Right ventricle myocardium inferior (tissue), 1 donor: Measurements from ENCODE around the gene TRPV4. TPM values are rescaled to one million over a fixed set of nuclear protein-coding genes. Genes with fewer than 3 reads are reported as not detected.

Experiments
- ATAC-seq: fragments of 200-7000 bp; cut with Tn5 transposase; one replicate; pipeline ENCODE4 v1.9.1; 2020; ENCODE audit warnings: mild to moderate bottlenecking, moderate library complexity
- DNase-seq: peaks from one replicate; pipeline ENCODE4 v3.0.0; 2021; ENCODE audit errors: missing footprints
- intact Hi-C: fragments of 100-400 bp; cut with DNase I; formaldehyde crosslinking; loops from one replicate; pipeline ENCODE4 v1.11.0; 2022
- microRNA-seq: library from miRNA; unstranded; fragments of <30 nt; microRNA quantifications from one replicate; pipeline ENCODE4 v1.2.0, GENCODE V29; 2020
- total RNA-seq: library from RNA; stranded (reverse); fragmentation: NEBNext Ultra II Directional; extraction: Animal tissue kit (Norgen Biotek cat#: 25700); gene quantifications from one replicate; pipeline ENCODE4 v1.2.1, GENCODE V29; 2021
- donor health status: DM: no; HTN: yes; CAD: no; lungs with severe emphysema.

The TRPV4 gene
- total RNA-seq, 1 donor from 2014 or later = 0.32 TPM

GRCh38 chr12:109739747-109740693 lies 93.2 kb downstream of the TRPV4 start:
- DNase-seq (peak; percentile 37), ATAC-seq (no peak)
- intact Hi-C loops = no loop called here

GRCh38 chr12:109738878-109739665 lies 94.1 kb downstream of the TRPV4 start:
- peak; percentile 23 for DNase-seq
- no peak for ATAC-seq
- intact Hi-C loops = no loop called here

- DNase-seq (peak; percentile 28), ATAC-seq (no peak)
- intact Hi-C loops = no loop called here
Observed at GRCh38 chr12:109738209-109738608, 95.0 kb downstream of the TRPV4 start.

- DNase-seq (no peak), ATAC-seq (no peak)
- intact Hi-C loops = no loop called here
Observed at GRCh38 chr12:109737631-109738030, 95.6 kb downstream of the TRPV4 start.

- intact Hi-C loops = no loop called here
- ATAC-seq = no peak
- DNase-seq = peak; percentile 26
Observed at GRCh38 chr12:109737126-109737525, 96.1 kb downstream of the TRPV4 start.

GRCh38 chr12:109736552-109737108 lies 96.6 kb downstream of the TRPV4 start:
- intact Hi-C loops = no loop called here
- ATAC-seq = peak; percentile 40

GRCh38 chr12:109735825-109736551 lies 97.2 kb downstream of the TRPV4 start:
- DNase-seq (peak; percentile 68), ATAC-seq (peak; percentile 56)
- intact Hi-C loops = no loop called here

More at GRCh38 chr12:109736552-109737108, 96.6 kb downstream of the TRPV4 start:
- peak; percentile 56 for DNase-seq

GRCh38 chr12:109735051-109735521 lies 98.1 kb downstream of the TRPV4 start:
- DNase-seq (peak; percentile 25), ATAC-seq (no peak)
- intact Hi-C loops = no loop called here

- DNase-seq (peak; percentile 42), ATAC-seq (no peak)
- intact Hi-C loops = no loop called here
Observed at GRCh38 chr12:109734219-109735000, 98.8 kb downstream of the TRPV4 start.

Small RNA genes lying within 50 kb of the gene (microRNA-seq; reads per million reads assigned to microRNA genes)
- not detected for gene MIR4497

Other genes starting within 250 kb of the TRPV4 start
- 27.4 TPM for gene FAM222A, start 119.6 kb downstream of the TRPV4 start, total RNA-seq
- gene GLTP, start 47.1 kb upstream of the TRPV4 start, total RNA-seq = 23.3 TPM
- 8.4 TPM for gene TCHP, start 66.9 kb upstream of the TRPV4 start, total RNA-seq
- gene GIT2, start 163.0 kb upstream of the TRPV4 start, total RNA-seq = 47.1 TPM
- 22.9 TPM for gene ANKRD13A, start 166.0 kb upstream of the TRPV4 start, total RNA-seq
- 5.3 TPM for gene C12orf76, start 215.1 kb upstream of the TRPV4 start, total RNA-seq